Stimulated activated CD8-positive, alpha-beta memory T cell treated with anti-CD3 and anti-CD28 coated beads, Interleukin-12 subunit alpha, Interleukin-12 subunit beta, amount 100 ng/mL, for 4 hours (primary cell): Measurements from ENCODE around the gene RNF13.
A peak's percentile ranks its signal among the peaks of the same experiment; 100 is the strongest.
"Not testable (repeated sequence)": the region's sequence is repeated elsewhere in the genome, so short reads cannot be mapped to it uniquely, and the experiment has no call there.

Source experiments
- DNase-seq: peaks from one replicate; pipeline ENCODE4 v3.0.0-alpha.2; 2020; ENCODE audit warnings: low read depth

Gene RNF13

DNA sequence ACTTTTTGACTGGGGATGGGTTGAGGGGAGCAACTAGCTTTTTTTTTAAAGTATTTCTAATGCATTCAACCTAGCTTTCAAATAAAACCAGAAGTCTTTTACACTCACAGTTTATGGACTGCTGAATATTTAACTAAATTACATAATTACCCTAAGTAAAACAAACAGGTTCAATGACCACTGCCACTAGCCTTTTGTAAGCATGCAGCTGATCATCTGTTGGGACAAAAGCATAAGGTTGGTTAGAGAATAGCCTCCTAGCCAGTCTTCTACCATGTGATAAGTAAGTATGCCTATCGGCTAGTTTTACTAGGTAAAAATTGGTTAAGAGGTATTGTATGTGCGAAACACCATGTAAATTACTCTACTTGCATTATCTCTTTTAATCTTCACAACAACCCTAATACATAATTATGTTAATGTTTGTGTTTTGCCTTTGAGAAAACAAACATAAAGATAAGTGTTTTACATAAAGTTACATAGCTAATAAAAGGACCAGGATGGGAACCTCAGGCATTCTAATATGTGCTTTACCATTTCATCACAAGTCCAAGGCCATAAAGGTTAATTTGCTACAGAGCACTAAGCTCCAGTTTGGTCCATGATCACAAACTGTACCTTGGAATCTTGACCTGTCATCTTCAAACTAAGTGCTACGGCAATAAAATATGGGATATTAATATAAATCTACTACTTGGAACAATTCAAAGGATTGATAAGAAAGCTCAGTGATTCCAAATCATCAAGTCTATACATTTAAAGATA lies 144.5 kb downstream of the RNF13 start:
- no peak for DNase-seq

DNA sequence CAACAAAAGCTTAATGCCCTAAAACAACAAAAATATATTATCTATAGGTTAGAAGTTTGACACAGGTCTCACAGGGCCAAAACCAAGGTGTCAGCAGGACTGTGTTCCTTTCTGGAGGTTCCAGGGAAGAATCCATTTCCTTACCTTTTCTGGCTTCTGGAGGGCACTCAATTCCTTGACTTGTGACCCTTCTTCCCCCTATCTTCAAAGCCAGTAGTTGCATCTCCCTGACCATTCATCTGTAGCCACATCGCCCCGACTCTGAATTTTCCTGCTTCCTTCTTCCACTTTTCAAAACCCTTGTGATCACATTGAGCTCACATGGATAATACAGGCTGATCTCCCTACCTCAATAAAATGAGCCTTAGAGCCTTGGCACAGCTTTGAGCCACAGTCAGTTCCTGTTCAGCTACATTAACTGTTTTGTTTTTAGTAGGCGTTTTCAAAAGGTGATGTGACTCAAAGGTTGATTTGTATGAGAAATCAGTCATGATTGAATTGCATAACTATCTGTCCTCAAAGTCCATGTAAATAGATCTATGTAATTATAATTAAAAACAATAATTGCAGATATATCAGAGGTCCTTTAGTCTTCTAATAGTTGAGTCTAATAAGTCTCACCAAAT lies 145.3 kb downstream of the RNF13 start:
- no peak for DNase-seq

DNA sequence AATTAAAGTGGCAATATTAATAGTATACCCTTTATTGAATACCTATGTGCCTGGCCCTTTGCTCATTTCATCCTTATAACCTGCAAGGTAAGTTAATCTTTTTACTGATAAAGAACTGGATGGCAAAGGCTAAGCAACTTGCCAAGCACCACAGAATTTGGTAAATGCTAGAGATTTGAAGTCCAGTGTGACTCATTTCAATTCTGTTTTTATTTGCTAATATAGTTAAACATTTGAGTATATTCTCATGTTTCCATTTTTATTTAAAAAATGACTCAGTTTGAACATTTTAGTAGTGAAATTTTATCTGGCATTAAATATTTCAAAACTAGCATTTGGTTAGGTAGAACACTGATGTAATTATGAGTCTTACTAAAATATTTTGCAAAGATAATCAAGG lies 146.4 kb downstream of the RNF13 start:
- no peak for DNase-seq

DNA sequence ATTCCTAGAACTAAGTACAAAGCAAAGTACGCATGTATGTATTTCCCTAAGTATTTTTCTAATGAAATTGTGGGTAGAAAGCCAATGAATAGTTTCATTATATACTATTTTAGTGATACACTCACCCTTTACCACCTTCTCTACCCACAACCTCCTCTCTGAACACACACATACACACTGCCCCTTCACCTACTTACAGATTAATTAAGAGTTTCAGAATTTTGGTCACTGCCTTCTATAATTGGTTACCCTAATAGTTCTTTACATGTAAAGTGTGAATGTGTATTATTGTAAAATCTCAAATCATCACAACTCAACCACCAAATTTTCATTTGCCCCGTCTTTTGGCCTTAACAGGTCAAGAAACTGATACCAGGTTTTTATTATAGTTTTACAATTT lies 150.5 kb downstream of the RNF13 start:
- DNase-seq = no peak

DNA sequence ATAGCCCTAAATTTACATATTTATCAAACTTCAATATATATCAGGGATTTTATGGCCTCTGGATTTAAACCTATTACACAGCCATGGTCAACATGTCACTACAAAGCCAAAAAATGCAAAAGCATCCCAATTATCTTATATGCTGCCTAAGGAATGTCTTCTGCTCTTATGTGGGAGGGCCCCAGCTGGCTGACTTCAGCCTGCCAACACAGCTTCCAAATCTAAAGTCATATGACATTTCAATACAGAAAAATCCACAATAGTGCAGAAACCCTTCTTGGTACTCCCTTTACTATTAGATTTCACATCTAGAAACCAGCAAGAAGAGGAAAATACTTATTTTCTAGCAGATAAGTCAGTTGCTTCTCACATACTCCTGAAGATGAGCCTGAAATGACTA lies 151.3 kb downstream of the RNF13 start:
- no peak for DNase-seq

DNA sequence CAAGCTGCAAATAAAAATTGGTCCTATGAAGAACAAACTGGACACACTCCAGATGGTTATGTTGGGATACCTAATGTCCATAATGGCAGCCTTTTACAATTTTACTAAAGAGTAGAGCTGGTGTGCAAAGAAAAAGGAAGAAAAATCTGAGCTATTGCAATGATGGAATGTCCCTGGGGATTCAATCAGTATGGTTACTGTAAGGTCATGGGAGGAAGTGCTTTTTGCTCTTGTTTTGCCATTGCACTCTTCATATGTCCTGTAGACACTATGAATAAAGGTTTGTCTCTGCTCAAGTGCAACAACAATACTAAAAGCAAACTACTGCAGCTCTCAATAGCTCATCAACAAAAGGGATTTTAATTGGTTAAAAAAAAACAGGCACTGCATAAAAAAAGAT lies 152.3 kb downstream of the RNF13 start:
- no peak for DNase-seq

DNA sequence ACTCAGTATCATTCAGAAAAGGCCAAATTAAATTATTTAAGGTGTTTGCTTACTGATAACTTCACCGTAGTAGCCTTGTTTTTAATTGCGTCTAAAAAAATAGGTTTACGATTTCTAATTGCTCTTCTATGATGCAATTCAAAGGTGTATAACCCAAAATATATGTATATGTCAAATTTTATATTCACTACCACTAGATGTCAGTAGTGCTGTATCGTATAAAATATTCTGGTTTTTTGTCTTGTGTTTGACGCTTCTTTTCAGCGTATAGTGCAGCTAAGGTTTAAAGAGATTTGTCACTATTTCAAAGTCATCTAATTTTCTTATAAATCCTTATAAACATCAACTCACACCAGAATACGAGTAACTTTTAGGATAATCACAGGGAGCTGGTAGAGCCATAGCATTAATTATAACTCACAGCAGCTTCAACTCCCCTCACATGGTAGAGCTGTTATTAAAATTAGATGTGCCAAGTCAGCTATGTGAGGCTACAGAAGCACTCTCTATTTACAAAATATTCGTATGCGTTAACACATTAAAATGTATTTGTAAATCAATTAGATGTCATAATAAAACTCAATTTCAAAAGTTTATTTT lies 154.2 kb downstream of the RNF13 start:
- DNase-seq = no peak

DNA sequence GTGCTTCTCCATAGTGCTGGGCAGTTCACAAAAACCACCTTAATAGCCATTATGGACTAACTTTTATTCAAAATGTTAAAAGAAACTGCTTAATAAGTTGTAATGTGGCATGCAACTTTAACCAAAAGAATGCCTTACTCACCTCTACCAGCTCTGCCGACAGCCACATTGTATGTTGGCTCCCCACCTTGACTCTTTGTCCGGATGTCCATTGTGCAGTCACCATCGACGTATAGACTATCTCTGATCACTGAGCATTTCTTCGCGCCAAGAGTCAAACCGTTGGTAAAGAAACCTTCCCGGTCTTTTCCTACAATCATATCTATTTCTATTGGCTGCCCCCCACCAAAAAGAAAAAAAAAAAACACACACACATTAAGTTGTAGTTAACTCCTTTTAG lies 155.2 kb downstream of the RNF13 start:
- DNase-seq = no peak

DNA sequence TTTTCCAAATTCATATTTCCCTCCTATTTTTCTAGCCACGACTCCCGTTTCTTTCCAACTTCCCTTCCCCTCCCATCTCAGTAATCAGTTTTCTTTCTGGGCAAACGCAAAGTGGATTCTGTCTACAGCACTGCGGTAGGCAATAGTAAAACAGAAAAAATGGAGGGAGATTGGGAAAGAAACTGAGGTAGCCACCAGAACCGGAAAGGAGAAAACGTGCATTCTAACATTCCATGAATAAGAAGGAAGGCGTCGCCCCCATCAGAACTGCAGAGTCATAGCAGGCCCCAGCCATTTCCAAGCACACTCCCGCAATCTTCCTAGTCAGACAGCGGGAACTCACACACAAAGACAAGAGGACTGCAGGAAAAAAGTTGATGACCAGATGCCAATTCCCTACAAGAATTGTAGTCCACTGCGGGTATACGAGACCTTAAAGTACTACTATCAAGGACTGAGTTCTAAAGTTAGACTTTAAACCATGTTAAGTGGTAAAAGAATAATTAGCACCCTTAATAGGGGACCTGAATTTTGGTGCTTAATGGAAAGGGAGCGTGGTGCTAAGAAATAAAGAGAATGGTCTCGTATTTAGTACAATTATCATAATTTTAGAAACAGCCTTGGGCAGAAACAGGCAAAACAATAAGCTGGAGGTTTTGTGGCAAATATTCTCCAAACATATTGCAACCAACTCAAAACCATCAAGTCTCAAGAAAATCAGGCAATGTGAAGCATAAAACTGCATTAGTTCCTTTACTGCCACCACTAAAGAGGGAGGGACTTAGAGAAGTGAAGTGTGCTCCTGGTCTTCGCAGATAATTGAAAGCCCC lies 156.3 kb downstream of the RNF13 start:
- no peak for DNase-seq

DNA sequence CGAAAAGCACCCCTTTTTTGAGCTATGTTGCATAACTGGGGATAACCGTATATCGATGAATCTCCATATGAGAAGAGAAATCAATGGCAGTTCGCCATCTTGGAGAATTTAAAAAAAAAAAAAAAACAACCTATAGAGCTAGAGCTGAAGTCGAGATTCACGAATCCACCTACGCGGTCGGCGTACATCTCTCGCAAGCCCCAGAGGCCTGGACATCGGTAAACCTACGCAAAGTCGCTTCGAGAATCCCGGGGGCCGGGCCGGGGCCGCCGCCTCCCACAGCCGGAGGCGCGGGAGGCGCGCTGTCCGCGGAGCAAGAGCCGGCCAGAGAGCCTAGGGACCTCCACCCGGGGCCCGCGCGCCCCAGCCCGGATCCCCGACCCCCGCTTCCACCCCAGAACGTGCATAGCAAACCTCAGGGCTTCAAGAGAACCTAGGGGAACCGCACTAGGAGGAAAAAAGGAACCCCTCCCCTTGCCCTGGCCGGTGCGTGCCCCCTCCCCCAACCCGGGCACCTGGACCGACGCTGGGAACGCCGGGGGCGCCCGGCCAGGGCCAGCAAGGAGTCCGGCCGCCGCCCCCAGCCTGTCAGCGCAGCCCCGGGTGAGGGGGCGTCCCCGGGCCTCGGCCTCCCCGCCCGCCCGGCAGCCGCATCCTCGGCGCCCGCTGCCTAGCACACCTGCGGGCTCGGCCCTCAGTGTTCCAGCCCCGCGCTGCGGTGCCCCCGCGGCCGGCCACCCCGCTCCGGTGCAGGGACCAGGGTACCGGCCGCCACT lies 157.1 kb downstream of the RNF13 start:
- peak; percentile 61 for DNase-seq

DNA sequence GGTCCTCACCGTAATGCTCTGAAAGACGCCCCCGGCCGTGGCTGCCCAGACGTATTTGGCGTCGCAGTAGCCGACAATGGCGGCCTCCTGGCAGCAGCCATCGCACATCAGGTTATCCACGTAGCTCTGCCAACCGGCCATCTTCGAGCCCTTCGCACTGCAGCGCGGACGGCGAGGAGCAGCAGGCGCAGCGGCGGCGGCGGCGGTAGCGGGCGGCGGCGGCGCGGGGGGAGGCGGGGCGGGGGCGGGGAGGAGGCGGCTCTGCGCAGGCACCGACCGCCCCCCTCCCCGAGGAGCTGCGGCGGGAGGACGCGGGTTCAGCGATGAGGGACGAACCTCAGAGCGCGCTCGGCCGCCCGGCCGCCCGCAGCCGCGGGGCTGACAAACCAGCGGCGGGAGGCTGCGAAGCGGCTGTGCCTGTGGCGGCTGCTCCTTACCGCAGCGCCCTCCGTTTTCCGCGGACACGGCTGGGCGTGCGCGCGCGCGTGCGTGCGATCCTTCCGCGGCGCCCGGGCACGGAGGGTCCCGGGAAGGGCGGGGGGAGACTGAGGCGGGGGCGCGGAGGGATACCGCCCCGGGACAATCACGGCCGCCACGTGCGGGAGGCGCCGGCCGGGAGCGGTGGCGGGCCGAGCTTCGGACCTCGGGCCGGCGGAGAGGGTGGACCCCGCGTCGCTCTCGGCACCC lies 157.8 kb downstream of the RNF13 start, which contains the start of gene PFN2:
Gene PFN2, minus strand, starts transcription at position 180 of the 687 bp plus-strand sequence. Its CDS starts 39 bp downstream, at position 141.
- DNase-seq = peak; percentile 35

DNA sequence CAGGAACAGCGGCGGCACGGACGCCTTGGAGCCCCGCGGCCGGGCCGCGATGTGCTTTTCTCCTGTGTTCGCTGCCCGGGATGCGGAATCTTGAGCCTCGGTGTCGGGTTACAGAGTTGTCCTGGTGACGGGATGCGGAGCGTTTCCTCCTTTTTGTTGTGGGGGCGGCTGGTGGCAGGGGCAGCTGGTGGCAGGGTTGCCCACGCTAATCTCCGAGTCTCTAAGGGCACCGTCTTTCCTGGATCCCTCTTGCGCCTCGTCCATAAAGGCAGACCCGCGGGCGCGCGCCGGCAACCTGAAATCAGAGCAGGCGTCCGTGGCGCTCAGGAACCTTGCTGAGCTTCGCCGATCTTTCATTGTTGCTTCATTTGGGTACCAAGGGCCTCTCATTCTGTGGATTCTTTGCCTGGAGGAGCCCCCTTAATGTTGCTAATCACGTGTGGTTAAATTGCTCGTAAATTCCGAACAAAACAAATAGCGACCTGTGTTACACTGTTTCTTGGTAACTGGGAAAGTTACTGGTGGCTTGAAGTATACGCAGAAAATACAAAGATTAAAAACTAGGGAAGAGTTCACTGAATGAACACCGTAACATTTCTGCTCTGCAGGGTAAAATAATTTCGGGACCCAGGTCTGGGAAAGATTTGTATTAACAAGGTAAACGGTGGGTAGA lies 158.5 kb downstream of the RNF13 start:
- DNase-seq = peak; percentile 4

DNA sequence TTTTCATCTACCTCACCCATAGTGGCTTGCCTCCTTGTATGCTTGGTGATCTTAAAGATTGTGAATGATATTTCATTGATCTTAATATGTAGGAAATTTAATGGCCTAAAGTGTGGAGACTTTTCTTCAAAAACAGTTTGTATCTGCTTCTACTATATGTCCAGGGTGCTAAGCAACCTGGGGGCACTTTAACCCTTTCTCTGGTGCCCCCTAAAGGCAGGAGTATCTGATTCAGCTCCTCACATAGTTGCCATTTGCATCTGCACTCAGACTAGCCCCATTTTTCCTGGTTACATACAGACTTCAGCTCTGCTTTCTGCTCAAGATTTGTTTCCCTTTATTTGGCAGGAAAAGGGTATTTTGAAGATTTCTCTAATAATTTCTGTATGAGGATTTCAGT lies 162.9 kb downstream of the RNF13 start:
- no peak for DNase-seq

DNA sequence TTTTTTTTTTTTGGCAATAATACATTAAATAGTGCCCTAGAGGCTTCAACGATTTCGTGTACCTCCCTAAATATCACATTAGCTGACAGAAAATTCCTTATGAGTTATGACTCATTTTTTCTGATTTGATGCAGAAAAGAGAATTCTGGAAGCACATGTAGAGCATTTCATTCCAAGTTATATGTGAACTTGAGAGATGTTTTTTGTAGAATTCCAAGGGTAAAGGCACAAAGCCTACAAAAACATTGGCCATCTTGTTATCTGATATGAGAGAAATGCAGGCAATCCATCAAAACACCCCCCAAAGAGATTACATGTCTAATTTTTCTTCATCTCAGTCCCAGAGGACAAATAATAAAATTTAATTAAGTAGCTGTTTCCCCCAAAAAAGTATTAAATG lies 164.4 kb downstream of the RNF13 start:
- no peak for DNase-seq

DNA sequence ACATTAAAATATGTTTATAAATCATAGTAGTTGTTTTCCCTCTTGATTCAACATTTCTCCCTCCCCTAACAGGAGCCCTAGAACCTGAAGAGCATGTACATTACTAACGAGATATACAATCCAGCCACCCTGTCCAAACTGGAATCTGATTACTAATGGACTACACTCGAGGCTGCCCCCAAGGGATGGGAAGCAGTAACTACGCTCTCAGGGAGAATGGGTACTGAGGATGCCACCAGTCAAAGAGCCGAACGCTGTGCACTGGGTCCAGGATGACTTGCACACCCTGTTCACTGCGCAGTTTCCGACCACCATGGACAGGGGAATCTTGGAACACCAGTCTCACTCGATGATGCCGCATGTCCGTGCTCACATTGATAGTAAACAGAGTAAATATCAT lies 169.0 kb downstream of the RNF13 start:
- DNase-seq = not testable (repeated sequence)

DNA sequence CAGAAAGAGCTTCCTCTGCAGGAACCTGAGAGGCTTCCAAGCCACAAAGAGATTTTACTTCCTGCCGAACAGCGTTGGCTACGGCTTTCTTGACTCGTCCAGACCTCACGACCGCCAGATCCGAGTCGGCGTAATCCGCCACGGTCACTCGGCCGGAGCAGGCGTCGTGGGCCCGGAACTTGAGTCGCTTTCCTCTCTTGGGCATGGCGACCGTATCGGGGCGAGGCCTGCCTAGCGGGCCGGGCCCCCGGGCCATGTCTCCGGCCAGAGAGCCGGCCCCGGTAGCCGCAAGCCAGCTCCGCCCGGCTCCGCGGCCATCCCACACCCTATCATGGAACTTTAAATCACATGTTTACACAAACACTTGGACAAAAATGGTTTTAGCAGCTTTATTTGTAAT lies 170.0 kb downstream of the RNF13 start:
- not testable (repeated sequence) for DNase-seq

DNA sequence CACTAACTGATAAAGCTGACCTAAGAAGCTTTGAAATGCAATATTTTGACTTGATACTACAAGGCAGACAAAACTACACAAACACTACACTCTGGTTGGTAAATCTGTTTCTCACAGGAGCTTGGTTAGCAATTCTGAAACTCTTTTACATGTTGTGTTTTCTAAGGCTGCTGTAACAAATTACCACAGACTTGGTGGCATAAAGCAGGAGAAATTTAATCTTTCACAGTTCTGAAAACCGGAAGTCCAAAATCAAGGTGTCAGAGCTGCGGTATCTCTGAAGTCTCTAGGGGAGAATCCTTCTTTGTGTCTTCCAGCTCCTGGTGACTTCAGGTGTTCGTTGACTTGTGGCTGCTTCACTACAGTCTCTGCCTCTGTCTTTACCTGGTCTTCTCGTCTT lies 170.6 kb downstream of the RNF13 start:
- no peak for DNase-seq

DNA sequence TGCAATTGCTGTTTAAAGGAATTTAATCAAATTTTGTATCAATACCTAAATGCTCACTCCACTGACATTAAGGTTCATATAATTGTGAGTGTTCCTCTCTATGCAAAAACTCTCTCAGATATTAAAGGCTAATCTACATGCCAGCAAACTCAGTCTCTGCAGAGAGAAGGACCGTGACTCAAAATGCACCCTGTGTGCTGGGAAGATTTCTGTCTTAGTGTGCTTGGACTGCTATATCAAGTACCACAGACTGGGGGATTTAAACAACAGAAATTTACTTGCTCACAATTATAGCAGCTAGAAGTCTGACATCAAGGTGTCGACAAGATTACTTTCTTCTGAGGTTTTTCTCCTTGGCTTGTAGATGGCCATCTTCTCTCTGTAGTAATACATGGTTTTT lies 176.3 kb downstream of the RNF13 start:
- no peak for DNase-seq

DNA sequence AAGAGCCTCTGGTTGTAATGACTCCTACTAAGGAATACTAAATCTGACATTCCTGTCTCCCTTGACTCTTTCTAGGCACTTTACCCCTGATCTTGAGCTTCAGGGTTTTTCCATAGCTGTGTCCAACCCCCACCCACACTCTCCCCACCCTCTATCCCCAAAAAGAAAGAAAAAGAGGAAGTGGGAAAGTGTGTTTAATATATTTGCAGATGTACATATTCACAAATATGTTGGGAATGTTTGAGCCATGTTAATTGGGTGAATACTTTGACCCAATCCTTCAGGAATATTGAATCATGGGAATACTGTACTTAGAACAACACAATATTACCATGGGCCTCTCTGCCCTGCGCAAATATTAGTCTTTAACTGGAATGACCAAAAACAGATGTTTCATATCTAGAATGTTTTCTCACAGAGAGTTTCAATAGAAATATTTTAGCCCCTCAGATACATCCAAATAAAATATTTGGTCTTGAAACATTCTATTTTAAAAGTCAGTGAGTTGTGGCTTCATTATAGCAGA lies 177.5 kb downstream of the RNF13 start:
- DNase-seq = no peak

DNA sequence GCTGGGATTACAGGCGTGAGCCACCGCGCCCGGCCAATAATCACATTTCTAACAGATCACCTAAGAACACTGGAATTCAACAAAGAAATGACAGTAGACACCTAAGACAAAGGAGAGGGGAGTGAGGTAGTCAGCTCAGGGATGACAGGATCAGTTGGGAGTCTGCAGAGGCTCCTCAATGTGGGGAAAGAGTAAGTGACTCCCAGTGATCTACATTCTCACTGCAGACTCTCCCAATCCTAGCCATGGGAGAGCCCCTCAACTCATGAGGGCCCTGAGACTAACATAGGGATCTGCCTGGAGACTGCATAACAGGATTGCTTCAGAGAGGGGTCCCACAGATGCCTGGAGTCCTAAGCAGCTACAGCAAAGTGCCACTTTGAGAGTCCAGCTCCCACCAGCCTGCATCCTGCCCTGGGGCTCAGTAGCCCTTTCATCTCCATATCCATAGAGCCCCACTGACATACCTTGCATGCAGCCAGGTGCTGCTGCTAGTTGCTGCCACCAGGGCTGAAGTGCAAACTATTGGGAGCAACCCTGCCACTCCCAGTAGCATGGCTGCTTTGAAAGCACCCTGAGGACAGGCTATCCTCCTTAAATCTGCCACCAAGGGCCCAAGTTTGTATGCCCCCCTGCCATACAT lies 179.5 kb downstream of the RNF13 start:
- DNase-seq = no peak
